HG03558 (cell line): ENCODE data around the gene RABGAP1.
"Not testable (repeated sequence)": the region's sequence is repeated elsewhere in the genome, so short reads cannot be mapped to it uniquely, and the experiment has no call there.

Source experiments
- ATAC-seq: cut with Tn5 transposase; IDR thresholded peaks from one replicate; pipeline ENCODE4 v1.9.1; 2021; ENCODE audit warnings: moderate number of reproducible peaks; ENCODE audit not compliant: unreplicated experiment; ENCODE audit errors: extremely low read depth

Gene RABGAP1

DNA sequence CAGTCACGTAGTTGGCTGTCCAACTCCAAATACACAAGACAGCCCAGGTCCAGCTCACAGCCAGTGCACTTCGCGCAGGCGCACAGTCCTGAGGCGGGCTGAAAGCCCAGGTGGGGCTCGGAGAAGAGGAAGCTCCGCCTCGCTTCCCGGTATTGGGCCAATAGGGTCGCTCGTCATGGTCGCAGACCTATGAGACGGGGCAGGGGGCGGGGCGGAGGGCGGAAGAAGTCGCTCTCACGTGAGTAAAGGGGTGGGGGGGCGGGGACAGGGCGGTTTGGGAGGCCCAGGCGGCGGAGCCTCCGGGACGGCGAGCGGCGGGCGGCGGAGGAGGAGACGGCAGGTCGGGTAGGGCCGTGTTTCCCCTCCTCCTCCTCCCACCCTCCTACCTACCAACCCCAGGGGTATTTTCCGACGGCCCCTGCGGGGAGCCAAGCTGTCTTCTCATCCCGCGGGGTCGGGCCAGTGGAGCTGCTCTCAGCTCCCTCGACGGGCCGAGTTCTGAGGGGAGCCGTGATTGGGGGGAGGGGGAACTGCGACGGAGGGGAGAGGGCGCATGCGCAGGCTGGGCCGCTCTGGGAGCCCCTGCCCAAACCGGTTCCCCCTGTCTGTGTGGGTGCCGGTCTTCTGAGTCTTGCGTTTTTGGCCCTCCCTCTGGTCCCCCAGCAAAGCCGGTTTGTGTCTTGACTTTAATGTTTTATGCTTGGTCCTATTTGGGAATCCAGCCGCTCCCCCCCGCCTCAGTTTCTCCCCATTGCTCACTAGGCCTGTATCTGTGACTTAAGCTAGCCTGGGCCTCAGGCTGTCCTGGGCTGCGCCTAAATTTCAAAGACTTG lies at the start of gene RABGAP1:
Gene RABGAP1, plus strand, starts transcription at position 272 of the 833 bp plus-strand sequence. CDS start 16,040 bp downstream, outside the sequence.
- peak; percentile 95 for ATAC-seq

DNA sequence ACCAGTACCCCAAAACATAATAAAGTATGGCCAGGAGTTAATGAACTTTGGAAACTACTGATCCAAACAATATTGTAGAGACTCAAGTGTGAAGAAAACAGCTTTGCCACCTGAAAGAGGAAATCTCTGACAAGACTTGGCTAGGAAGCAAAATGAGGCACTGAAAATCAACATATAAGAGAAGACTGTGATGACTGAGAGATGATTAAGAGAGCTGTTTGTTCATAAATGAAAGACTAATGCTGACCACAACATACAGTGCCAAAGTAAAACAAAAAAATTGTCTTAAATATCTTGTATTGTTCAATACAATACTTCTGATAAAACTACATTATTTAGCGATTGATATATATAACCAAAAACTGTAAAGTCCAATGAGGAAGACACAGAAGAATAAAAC lies 42.9 kb upstream of the RABGAP1 start:
- no peak for ATAC-seq

GRCh38 chr9:122900791-122901190 lies 40.0 kb upstream of the RABGAP1 start:
- ATAC-seq: no peak

DNA sequence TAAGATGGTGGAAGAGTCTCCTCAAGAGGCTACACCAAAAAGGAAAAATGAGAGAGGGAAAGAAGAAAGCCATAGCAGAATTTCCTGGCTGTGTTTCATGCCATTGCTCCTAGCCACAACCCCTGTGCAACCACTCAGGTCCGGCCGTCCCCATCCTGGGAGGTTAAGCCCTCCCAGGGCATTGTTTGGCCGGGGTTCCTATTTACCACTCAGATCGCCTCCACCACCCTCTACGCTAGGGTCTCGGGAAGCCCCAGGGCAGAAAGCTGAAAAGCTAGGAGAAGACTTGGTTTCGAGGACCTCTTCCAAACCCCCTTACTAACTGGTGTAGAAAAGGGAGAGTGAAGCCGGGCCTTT lies 36.4 kb upstream of the RABGAP1 start:
- ATAC-seq: peak; percentile 5

DNA sequence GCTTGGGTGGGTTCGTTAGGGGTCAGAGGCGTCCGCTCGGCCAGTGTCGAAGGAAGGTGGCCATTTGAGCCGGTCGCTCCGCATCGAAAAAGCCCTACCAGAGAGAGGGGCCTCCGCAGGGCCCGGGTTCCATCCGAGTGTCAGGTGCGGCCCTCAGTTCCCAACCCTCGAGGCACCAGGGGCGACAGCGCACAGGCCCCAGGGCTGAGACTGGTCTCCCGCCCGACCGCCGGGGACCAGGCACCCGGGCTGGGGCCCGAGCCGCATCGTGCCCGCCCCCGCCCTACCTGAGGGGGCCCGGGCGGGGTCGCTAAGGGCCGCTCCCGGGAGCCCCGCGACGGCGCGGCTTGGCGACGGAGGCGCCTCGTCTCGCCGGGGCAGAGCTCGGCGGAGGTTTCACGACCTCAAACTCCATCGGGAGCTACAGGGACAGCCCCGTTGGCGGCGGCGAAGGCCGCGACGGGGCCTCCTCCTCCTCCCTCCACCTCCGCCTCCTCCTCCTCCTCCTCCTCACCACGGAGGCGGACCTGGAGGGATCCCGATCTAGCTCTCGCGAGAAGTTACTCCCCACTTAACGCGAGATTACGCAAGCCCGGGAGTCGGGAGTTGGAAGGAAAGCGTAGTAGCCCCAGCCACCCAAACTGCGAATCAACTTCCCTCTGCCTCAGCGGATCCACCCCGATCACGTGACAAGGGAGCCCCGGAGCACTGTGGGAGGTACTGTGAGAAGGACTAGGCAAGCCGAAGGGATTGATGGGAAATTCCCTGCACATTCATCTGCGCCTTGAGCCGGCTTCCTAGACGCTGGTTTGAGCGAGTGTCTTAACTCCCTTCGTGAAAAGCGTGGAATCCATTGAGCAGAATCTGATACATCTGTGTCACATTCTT lies 35.8 kb upstream of the RABGAP1 start, which contains the start of gene RC3H2:
Gene RC3H2, minus strand, starts transcription at position 537 of the 888 bp plus-strand sequence. CDS start 7,850 bp downstream, outside the sequence.
- ATAC-seq: peak; percentile 79

DNA sequence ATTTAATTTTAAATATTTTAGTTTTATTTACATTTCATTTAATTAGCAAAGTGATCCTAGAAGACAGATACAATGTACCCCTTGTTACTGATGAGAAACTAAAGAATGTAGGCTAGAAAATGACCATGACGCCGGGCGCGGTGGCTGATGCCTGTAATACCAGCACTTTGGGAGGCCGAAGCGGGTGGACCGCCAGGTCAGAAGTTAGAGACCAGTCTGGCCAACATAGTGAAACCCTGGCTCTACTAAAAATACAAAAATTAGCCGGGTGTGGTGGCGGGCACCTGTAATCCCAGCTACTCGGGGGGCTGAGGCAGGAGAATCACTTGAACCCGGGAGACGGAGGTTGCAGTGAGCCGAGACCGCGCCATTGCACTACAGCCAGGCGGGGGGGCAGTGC lies 34.7 kb upstream of the RABGAP1 start:
- ATAC-seq: not testable (repeated sequence)

GRCh38 chr9:122912671-122912963 lies 28.2 kb upstream of the RABGAP1 start:
- ATAC-seq: no peak

- ATAC-seq: peak; percentile 92
Observed at GRCh38 chr9:122912964-122913673, 27.7 kb upstream of the RABGAP1 start, which contains the start of gene ZBTB6. Gene ZBTB6 (minus strand): TSS chr9:122913323. CDS start chr9:122912072, 1,251 bp downstream.

GRCh38 chr9:122918310-122918709 lies 22.5 kb upstream of the RABGAP1 start:
- no peak for ATAC-seq

DNA sequence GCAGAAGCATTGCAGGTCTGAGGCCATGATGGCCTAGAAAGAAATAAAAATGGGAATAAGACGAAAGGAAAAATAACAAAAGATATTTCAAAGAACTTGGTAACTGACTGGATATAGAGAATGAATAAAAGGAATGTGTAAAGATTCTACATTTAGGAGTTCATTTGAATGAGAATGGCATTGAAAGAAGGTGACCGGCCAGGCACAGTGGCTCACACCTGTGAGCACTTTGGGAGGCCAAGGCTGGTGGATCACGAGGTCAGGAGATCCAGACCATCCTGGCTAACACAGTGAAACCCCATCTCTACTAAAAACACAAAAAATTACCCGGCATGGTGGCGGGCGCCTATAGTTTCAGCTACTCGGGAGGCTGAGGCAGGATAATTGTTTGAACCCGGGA lies 18.1 kb upstream of the RABGAP1 start:
- no peak for ATAC-seq

DNA sequence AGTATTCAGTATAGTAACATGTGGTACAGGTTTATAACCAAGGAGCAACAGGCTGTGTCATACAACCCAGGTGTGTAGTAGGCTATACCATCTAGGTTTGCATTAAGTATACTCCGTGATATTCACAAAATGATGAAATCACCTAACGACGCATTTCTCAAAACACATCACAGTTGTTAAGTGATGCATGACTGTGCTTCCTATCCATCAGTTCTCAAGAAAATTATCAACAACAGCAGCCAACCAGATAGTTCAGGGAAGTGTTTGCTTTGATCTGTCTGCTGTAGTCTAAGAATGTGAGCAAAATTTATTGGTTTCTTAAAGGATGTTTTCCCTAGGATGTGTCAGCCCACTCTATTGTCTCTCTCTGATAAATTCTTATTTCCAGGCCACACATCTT lies 16.9 kb upstream of the RABGAP1 start:
- ATAC-seq: no peak

DNA sequence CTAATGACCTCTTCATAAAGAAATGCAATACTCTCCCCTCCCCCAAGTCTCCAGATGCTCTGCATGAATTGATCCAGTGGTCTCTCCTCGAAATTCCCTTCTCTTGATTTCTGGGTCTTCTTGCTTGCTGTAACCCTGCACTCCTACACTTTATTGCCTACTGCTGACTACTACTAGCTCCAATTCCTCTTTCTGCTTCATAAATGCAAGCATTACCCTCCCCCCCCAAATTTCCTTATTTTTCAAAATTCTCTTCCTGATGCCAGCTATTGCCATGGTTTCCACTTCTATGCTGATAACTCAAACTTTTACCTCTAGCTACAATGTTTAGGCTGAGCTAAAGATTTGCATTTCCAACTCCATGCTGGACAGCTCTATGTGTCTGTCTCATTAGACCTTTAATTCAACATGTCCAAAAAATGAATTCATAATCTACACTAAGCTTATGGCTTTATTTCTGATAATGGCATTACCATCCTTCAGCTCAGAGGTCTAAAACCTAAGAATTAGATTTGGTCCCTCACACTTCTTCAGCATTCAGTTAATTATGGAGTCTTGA lies 10.9 kb upstream of the RABGAP1 start:
- no peak for ATAC-seq

DNA sequence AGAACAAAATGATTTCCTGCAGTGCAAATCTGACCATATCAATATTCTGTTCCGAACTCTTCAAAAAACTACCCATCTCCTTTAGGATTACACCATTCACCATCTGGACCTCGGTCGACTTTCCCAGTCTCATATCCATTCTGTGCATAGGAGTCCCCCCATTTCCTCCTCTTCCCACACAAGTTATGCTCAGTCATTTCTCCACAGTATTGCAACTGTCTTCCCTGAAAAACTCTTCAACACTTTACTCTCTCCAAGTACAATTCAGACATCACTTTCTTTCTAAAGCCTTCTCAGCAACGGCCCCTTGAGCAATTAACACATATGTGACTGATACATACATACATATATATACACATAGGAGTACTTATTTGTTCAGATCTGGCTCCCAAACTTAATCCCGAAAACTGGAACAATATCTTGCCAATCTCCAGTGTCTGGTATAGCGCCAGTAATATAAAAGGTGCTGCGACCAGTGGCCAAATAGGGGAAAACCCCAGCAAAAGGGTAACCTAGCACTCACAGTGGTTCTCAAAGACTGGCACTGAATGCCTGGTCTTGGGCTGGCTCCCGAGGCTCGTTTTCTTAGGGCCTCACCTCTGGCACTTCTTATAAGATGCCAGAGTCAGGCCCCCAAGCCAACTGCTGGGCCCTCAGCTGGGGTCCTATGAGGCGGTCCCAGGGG lies 10.1 kb upstream of the RABGAP1 start:
- ATAC-seq: no peak

GRCh38 chr9:122931226-122932121 lies 9.3 kb upstream of the RABGAP1 start, which contains the start of gene ZBTB26:
Gene ZBTB26 (minus strand): TSS chr9:122931512. CDS start chr9:122919934, 11,578 bp downstream.
- peak; percentile 72 for ATAC-seq

- no peak for ATAC-seq
Observed at GRCh38 chr9:122936464-122936863, 4.4 kb upstream of the RABGAP1 start.

GRCh38 chr9:122936883-122937282 lies 3.9 kb upstream of the RABGAP1 start:
- no peak for ATAC-seq

- ATAC-seq: no peak
Observed at GRCh38 chr9:122939601-122940000, 1.2 kb upstream of the RABGAP1 start.

- no peak for ATAC-seq
Observed at GRCh38 chr9:122940454-122940748, 419 bp upstream of the RABGAP1 start.
